ENCODE data around the gene CETP. TPM values are rescaled to one million over a fixed set of nuclear protein-coding genes. Genes with fewer than 3 reads are reported as not detected.

Gene CETP
- not detected for polyA plus RNA-seq (2013, experiment 1 of 4)
- not detected for polyA plus RNA-seq (2013, experiment 2 of 4)
- not detected for polyA plus RNA-seq (2013, experiment 3 of 4)
- not detected for polyA plus RNA-seq (2013, experiment 4 of 4)

- no peaks in the 10 kb centered on the region for H3K27me3 ChIP-seq (ENCODE audit: control insufficient read depth, insufficient read depth, low read length, poor library complexity, severe bottlenecking)
- H3K9me3 ChIP-seq (ENCODE audit: control insufficient read depth, low read length) = no peaks in the 10 kb centered on the region
- 94% methylated on average over 12 of the region's 12 CpGs for WGBS, 2 experiments
Measured at GRCh38 chr16:56961851-56962281, at the start of gene CETP. CETP (plus strand) TSS chr16:56961950; CDS start chr16:56961980, 30 bp downstream.

GRCh38 chr16:56912746-56913708, 48.7 kb upstream of the CETP start:
- H3K36me3 ChIP-seq (ENCODE audit: control insufficient read depth, insufficient read depth, low read length) = no peaks in the 10 kb centered on the region
- H3K4me3 ChIP-seq (ENCODE audit: insufficient read depth, low read depth, low read length) = no peak overlapping the region

More at GRCh38 chr16:56961851-56962281, at the start of gene CETP:
- H3K4me1 ChIP-seq (ENCODE audit: control insufficient read depth, insufficient read depth, low read length) = no peaks in the 10 kb centered on the region
- no peak within 1 kb of the TSS for H3K27ac ChIP-seq (ENCODE audit: insufficient read depth, low read depth, low read length, poor library complexity, severe bottlenecking)
- no peaks in the 10 kb centered on the region for H3K36me3 ChIP-seq (ENCODE audit: control insufficient read depth, insufficient read depth, low read length)
- no peak within 1 kb of the TSS for H3K4me3 ChIP-seq (ENCODE audit: insufficient read depth, low read depth, low read length)

GRCh38 chr16:56914896-56915295, 46.9 kb upstream of the CETP start:
- Histone ChIP-seq H3K36me3 (ENCODE audit: control insufficient read depth, insufficient read depth, low read length) (no peaks in the 10 kb centered on the region), H3K4me3 (ENCODE audit: insufficient read depth, low read depth, low read length) (no peak overlapping the region), H3K27me3 (ENCODE audit: control insufficient read depth, insufficient read depth, low read length, poor library complexity, severe bottlenecking) (no peaks in the 10 kb centered on the region), H3K9me3 (ENCODE audit: control insufficient read depth, low read length) (no peaks in the 10 kb centered on the region), H3K27ac (ENCODE audit: insufficient read depth, low read depth, low read length, poor library complexity, severe bottlenecking) (no peak overlapping the region), H3K4me1 (ENCODE audit: control insufficient read depth, insufficient read depth, low read length) (peaks cover 5% of the 10 kb centered on the region)
- 83% methylated on average over 7 of the region's 7 CpGs for WGBS, 2 experiments

More at GRCh38 chr16:56912746-56913708, 48.7 kb upstream of the CETP start:
- H3K4me1 ChIP-seq (ENCODE audit: control insufficient read depth, insufficient read depth, low read length) = peaks cover 8% of the 10 kb centered on the region
- H3K27me3 ChIP-seq (ENCODE audit: control insufficient read depth, insufficient read depth, low read length, poor library complexity, severe bottlenecking) = no peaks in the 10 kb centered on the region
- H3K9me3 ChIP-seq (ENCODE audit: control insufficient read depth, low read length) = no peaks in the 10 kb centered on the region
- WGBS, 2 experiments = 92 to 93% methylated on average over 18 of the region's 18 CpGs
- H3K27ac ChIP-seq (ENCODE audit: insufficient read depth, low read depth, low read length, poor library complexity, severe bottlenecking) = no peak overlapping the region

- Histone ChIP-seq H3K27me3 (ENCODE audit: control insufficient read depth, insufficient read depth, low read length, poor library complexity, severe bottlenecking) (no peaks in the 10 kb centered on the region), H3K36me3 (ENCODE audit: control insufficient read depth, insufficient read depth, low read length) (no peaks in the 10 kb centered on the region), H3K4me3 (ENCODE audit: insufficient read depth, low read depth, low read length) (no peak overlapping the region), H3K9me3 (ENCODE audit: control insufficient read depth, low read length) (no peaks in the 10 kb centered on the region), H3K27ac (ENCODE audit: insufficient read depth, low read depth, low read length, poor library complexity, severe bottlenecking) (no peak overlapping the region), H3K4me1 (ENCODE audit: control insufficient read depth, insufficient read depth, low read length) (peaks cover 5% of the 10 kb centered on the region)
- WGBS, 2 experiments = 90 to 91% methylated on average over 13 of the region's 13 CpGs
Measured at GRCh38 chr16:56915336-56916119, 46.2 kb upstream of the CETP start.

- H3K36me3 ChIP-seq (ENCODE audit: control insufficient read depth, insufficient read depth, low read length) = no peaks in the 10 kb centered on the region
- H3K27ac ChIP-seq (ENCODE audit: insufficient read depth, low read depth, low read length, poor library complexity, severe bottlenecking) = no peak overlapping the region
- WGBS, 2 experiments = 74 to 100% methylated on average over 3 to 5 of the region's 5 CpGs
- H3K4me3 ChIP-seq (ENCODE audit: insufficient read depth, low read depth, low read length) = no peak overlapping the region
- no peaks in the 10 kb centered on the region for H3K9me3 ChIP-seq (ENCODE audit: control insufficient read depth, low read length)
- no peaks in the 10 kb centered on the region for H3K27me3 ChIP-seq (ENCODE audit: control insufficient read depth, insufficient read depth, low read length, poor library complexity, severe bottlenecking)
- H3K4me1 ChIP-seq (ENCODE audit: control insufficient read depth, insufficient read depth, low read length) = peaks cover 5% of the 10 kb centered on the region
Measured at GRCh38 chr16:56916571-56917403, 45.0 kb upstream of the CETP start.

- 94 to 96% methylated on average over 12 of the region's 12 CpGs for WGBS, 2 experiments
- Histone ChIP-seq H3K27me3 (ENCODE audit: control insufficient read depth, insufficient read depth, low read length, poor library complexity, severe bottlenecking) (no peaks in the 10 kb centered on the region), H3K27ac (ENCODE audit: insufficient read depth, low read depth, low read length, poor library complexity, severe bottlenecking) (no peak overlapping the region)
Measured at GRCh38 chr16:56918467-56919012, 43.2 kb upstream of the CETP start.

GRCh38 chr16:56919099-56919800, 42.5 kb upstream of the CETP start:
- WGBS, 2 experiments = 88 to 90% methylated on average over 11 of the region's 11 CpGs
- H3K27me3 ChIP-seq (ENCODE audit: control insufficient read depth, insufficient read depth, low read length, poor library complexity, severe bottlenecking) = no peaks in the 10 kb centered on the region
- no peak overlapping the region for H3K4me3 ChIP-seq (ENCODE audit: insufficient read depth, low read depth, low read length)
- no peak overlapping the region for H3K27ac ChIP-seq (ENCODE audit: insufficient read depth, low read depth, low read length, poor library complexity, severe bottlenecking)
- H3K4me1 ChIP-seq (ENCODE audit: control insufficient read depth, insufficient read depth, low read length) = no peaks in the 10 kb centered on the region
- H3K9me3 ChIP-seq (ENCODE audit: control insufficient read depth, low read length) = no peaks in the 10 kb centered on the region
- H3K36me3 ChIP-seq (ENCODE audit: control insufficient read depth, insufficient read depth, low read length) = no peaks in the 10 kb centered on the region

More at GRCh38 chr16:56918467-56919012, 43.2 kb upstream of the CETP start:
- Histone ChIP-seq H3K9me3 (ENCODE audit: control insufficient read depth, low read length) (no peaks in the 10 kb centered on the region), H3K4me1 (ENCODE audit: control insufficient read depth, insufficient read depth, low read length) (no peaks in the 10 kb centered on the region), H3K36me3 (ENCODE audit: control insufficient read depth, insufficient read depth, low read length) (no peaks in the 10 kb centered on the region), H3K4me3 (ENCODE audit: insufficient read depth, low read depth, low read length) (no peak overlapping the region)

GRCh38 chr16:56921571-56921970, 40.2 kb upstream of the CETP start:
- no peaks in the 10 kb centered on the region for H3K36me3 ChIP-seq (ENCODE audit: control insufficient read depth, insufficient read depth, low read length)
- no peaks in the 10 kb centered on the region for H3K9me3 ChIP-seq (ENCODE audit: control insufficient read depth, low read length)
- H3K4me3 ChIP-seq (ENCODE audit: insufficient read depth, low read depth, low read length) = no peak overlapping the region
- no peaks in the 10 kb centered on the region for H3K27me3 ChIP-seq (ENCODE audit: control insufficient read depth, insufficient read depth, low read length, poor library complexity, severe bottlenecking)
- no peak overlapping the region for H3K27ac ChIP-seq (ENCODE audit: insufficient read depth, low read depth, low read length, poor library complexity, severe bottlenecking)
- WGBS, 2 experiments = 89 to 93% methylated on average over 4 of the region's 4 CpGs
- H3K4me1 ChIP-seq (ENCODE audit: control insufficient read depth, insufficient read depth, low read length) = no peaks in the 10 kb centered on the region
